IMR-90 (cell line): ENCODE data around the gene CTBP2.

Experiments used
- BHLHE40 ChIP-seq: fragments of 150-350 bp; IDR thresholded peaks from 2 replicates; pipeline ENCODE4 v1.6.1; 2016; ENCODE audit warnings: mild to moderate bottlenecking, low read depth, low read length
- MXI1 ChIP-seq: IDR thresholded peaks from 2 replicates; pipeline ENCODE4 v1.6.1; 2012; ENCODE audit warnings: low read depth, mild to moderate bottlenecking, low read length, moderate library complexity, borderline replicate concordance
- NFE2L2 ChIP-seq: fragments of 150-350 bp; IDR thresholded peaks from 2 replicates; pipeline ENCODE4 v1.6.1; 2016; ENCODE audit warnings: low read depth, mild to moderate bottlenecking, low read length
- POLR2A ChIP-seq: IDR thresholded peaks from 2 replicates; pipeline ENCODE4 v1.6.1; 2012; ENCODE audit warnings: mild to moderate bottlenecking, low read depth, low read length
- RCOR1 ChIP-seq: IDR thresholded peaks from 2 replicates; pipeline ENCODE4 v1.6.1; 2012; ENCODE audit warnings: mild to moderate bottlenecking, low read length, improper control_type of control experiment; ENCODE audit not compliant: insufficient replicate concordance
- RFX5 ChIP-seq: IDR thresholded peaks from 2 replicates; pipeline ENCODE4 v1.8.0; 2012; ENCODE audit warnings: low read depth, mild to moderate bottlenecking, low read length, moderate library complexity
- SMC3 ChIP-seq: fragments of 150-350 bp; IDR thresholded peaks from 2 replicates; pipeline ENCODE4 v1.6.1; 2016; ENCODE audit warnings: low read depth, mild to moderate bottlenecking, antibody characterized with exemption, low read length, moderate library complexity
- TF ChIP-seq, protein P1 (sequence below): conservative IDR thresholded peaks from 2 replicates; pipeline ENCODE4 v1.5.1; 2012; ENCODE audit warnings: mild to moderate bottlenecking, low read depth, low read length, improper control_type of control experiment
- TF ChIP-seq, protein P2 (sequence below): fragments of 150-350 bp; IDR thresholded peaks from 2 replicates; pipeline ENCODE4 v1.6.1; 2017; ENCODE audit warnings: mild to moderate bottlenecking, antibody characterized with exemption, low read length, low read depth

GRCh38 chr10:124993736-124994451 is 166.5 kb downstream of the CTBP2 start:
- TF ChIP-seq, protein P1, sequence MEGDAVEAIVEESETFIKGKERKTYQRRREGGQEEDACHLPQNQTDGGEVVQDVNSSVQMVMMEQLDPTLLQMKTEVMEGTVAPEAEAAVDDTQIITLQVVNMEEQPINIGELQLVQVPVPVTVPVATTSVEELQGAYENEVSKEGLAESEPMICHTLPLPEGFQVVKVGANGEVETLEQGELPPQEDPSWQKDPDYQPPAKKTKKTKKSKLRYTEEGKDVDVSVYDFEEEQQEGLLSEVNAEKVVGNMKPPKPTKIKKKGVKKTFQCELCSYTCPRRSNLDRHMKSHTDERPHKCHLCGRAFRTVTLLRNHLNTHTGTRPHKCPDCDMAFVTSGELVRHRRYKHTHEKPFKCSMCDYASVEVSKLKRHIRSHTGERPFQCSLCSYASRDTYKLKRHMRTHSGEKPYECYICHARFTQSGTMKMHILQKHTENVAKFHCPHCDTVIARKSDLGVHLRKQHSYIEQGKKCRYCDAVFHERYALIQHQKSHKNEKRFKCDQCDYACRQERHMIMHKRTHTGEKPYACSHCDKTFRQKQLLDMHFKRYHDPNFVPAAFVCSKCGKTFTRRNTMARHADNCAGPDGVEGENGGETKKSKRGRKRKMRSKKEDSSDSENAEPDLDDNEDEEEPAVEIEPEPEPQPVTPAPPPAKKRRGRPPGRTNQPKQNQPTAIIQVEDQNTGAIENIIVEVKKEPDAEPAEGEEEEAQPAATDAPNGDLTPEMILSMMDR = no peak
- TF ChIP-seq NFE2L2 (no peak), RFX5 (no peak), MXI1 (no peak), POLR2A (no peak), BHLHE40 (no peak), RCOR1 (no peak), SMC3 (no peak)
- TF ChIP-seq, protein P2, sequence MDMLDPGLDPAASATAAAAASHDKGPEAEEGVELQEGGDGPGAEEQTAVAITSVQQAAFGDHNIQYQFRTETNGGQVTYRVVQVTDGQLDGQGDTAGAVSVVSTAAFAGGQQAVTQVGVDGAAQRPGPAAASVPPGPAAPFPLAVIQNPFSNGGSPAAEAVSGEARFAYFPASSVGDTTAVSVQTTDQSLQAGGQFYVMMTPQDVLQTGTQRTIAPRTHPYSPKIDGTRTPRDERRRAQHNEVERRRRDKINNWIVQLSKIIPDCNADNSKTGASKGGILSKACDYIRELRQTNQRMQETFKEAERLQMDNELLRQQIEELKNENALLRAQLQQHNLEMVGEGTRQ = no peak
